HCT116 (cell line): ENCODE measurements around the gene SLC6A7. TPM values are rescaled to one million over a fixed set of nuclear protein-coding genes. Genes with fewer than 3 reads are reported as not detected.

Experiments
- ATAC-seq: fragments of 200-7000 bp; cut with Tn5 transposase; 2 replicates; pipeline ENCODE4 v1.9.1; 2020; ENCODE audit warnings: mild to moderate bottlenecking, moderate library complexity
- BruUV-seq: library from RNA; stranded (reverse); fragments of 400-500 nt; replicated peaks from 2 replicates; lab custom pipeline; 2021; lab: Mats Ljungman, UMichigan
- CTCF ChIA-PET: fragments of 300-600 bp; sonication (Branson Sonifier 250); formaldehyde crosslinking; loops from one replicate; lab custom pipeline; 2021; ENCODE audit warnings: antibody characterized with exemption; lab: Charles Lee
- POLR2A ChIA-PET: fragments of 300-600, 350-600 bp; sonication (Branson Sonifier 250); formaldehyde crosslinking; loops from one replicate; lab custom pipeline; 2021; ENCODE audit warnings: antibody characterized with exemption; lab: Charles Lee
- RAD21 ChIA-PET, 2 experiments: fragments of 300-600 bp; sonication (Branson Sonifier 250); formaldehyde crosslinking; loops; one replicate each; lab custom pipeline; 2023; ENCODE audit warnings: low total read pairs in 2 of 2; ENCODE audit not compliant: uncharacterized antibody in 2 of 2, unreplicated experiment in 2 of 2, low non-redundant PET in 1 of 2; lab: Charles Lee
- DNase-seq: peaks from one replicate; pipeline ENCODE4 v3.0.0-alpha.2; 2010; ENCODE audit warnings: low read depth, low spot score
- H2AFZ ChIP-seq: fragments of 200-600 bp; shearing (Covaris generic), sonication (generic); 2 replicates; pipeline ENCODE4 v1.6.1; 2017; ENCODE audit warnings: low read depth, mixed run types, mixed read lengths, antibody characterized with exemption, low read length; ENCODE audit not compliant: poor library complexity, severe bottlenecking
- H3K27ac ChIP-seq: 2 replicates; pipeline ENCODE4 v1.5.1; 2012; ENCODE audit warnings: low read depth, low read length
- H3K27me3 ChIP-seq: fragments of 200-600 bp; sonication (generic); 2 replicates; pipeline ENCODE4 v1.6.1; 2016; ENCODE audit warnings: mixed run types, low read length, mixed read lengths; ENCODE audit not compliant: insufficient read depth
- H3K36me3 ChIP-seq, 2 experiments: fragments of 200-500 bp in 1 of 2; fragments of 200-600 bp in 1 of 2; sonication (Bioruptor generic) in 1 of 2; sonication (generic) in 1 of 2; 2 replicates each; pipeline versions ENCODE4 v1.5.1 to v1.6.1; 2014 to 2016; ENCODE audit warnings: low read length in 2 of 2, inconsistent platforms in 1 of 2, mixed read lengths in 1 of 2, mixed run types in 1 of 2; ENCODE audit not compliant: insufficient read depth in 2 of 2, control insufficient read depth in 1 of 2
- H3K4me1 ChIP-seq, 2 experiments: fragments of 200-600 bp in 1 of 2; sonication (generic) in 1 of 2; 2 replicates each; pipeline versions ENCODE4 v1.5.1 to v1.6.1; 2012 to 2017; ENCODE audit warnings: low read length in 2 of 2, inconsistent platforms in 1 of 2, mild to moderate bottlenecking in 1 of 2, mixed read lengths in 1 of 2, mixed run types in 1 of 2, moderate library complexity in 1 of 2; ENCODE audit not compliant: insufficient read depth in 2 of 2, control insufficient read depth in 1 of 2
- H3K4me2 ChIP-seq: fragments of 200-600 bp; sonication (generic); 2 replicates; pipeline ENCODE4 v1.6.1; 2017; ENCODE audit warnings: mixed run types, low read length, mixed read lengths
- H3K4me3 ChIP-seq, 2 experiments: fragments of 200-600 bp in 1 of 2; sonication (generic) in 1 of 2; replicated peaks in 1 of 2; 2 replicates each; pipeline ENCODE4 v1.5.1; 2011 to 2016; ENCODE audit warnings: low read length in 2 of 2, control low read depth in 1 of 2, low read depth in 1 of 2, mild to moderate bottlenecking in 1 of 2, mixed read lengths in 1 of 2, mixed run types in 1 of 2
- H3K79me2 ChIP-seq: fragments of 200-600 bp; sonication (generic); 2 replicates; pipeline ENCODE4 v1.6.1; 2017; ENCODE audit warnings: mild to moderate bottlenecking, mixed run types, low read length, moderate library complexity, mixed read lengths; ENCODE audit not compliant: insufficient read depth
- H3K9ac ChIP-seq: fragments of 200-600 bp; sonication (generic); 2 replicates; pipeline ENCODE4 v1.6.1; 2016; ENCODE audit warnings: low read length, mixed read lengths
- H3K9me2 ChIP-seq: fragments of 200-600 bp; sonication (generic), shearing (Covaris generic); 2 replicates; pipeline ENCODE4 v1.6.1; 2017; ENCODE audit warnings: mixed run types, mild to moderate bottlenecking, moderate library complexity; ENCODE audit not compliant: insufficient read depth
- H3K9me3 ChIP-seq, 2 experiments: fragments of 200-500 bp in 1 of 2; fragments of 200-600 bp in 1 of 2; sonication (Bioruptor generic) in 1 of 2; sonication (generic) in 1 of 2; 2 replicates each; pipeline ENCODE4 v1.6.1; 2014 to 2017; ENCODE audit warnings: low read length in 2 of 2, mixed read lengths in 2 of 2, inconsistent platforms in 1 of 2, low read depth in 1 of 2, mild to moderate bottlenecking in 1 of 2, mixed run types in 1 of 2, moderate library complexity in 1 of 2; ENCODE audit not compliant: control insufficient read depth in 1 of 2, insufficient read depth in 1 of 2
- H4K20me1 ChIP-seq: fragments of 200-600 bp; sonication (generic), shearing (Covaris generic); 2 replicates; pipeline ENCODE4 v1.6.1; 2017; ENCODE audit warnings: mixed run types, mild to moderate bottlenecking, moderate library complexity; ENCODE audit not compliant: insufficient read depth
- CBX3 ChIP-seq: IDR thresholded peaks from 2 replicates; pipeline ENCODE4 v1.6.1; 2012; ENCODE audit warnings: low read depth
- CEBPB ChIP-seq: IDR thresholded peaks from 2 replicates; pipeline ENCODE4 v1.6.1; 2012; ENCODE audit warnings: low read depth
- EGR1 ChIP-seq: IDR thresholded peaks from 2 replicates; pipeline ENCODE4 v1.6.1; 2012; ENCODE audit warnings: low read depth
- ELF1 ChIP-seq: IDR thresholded peaks from 2 replicates; pipeline ENCODE4 v1.6.1; 2012; ENCODE audit warnings: low read depth, borderline replicate concordance
- FOSL1 ChIP-seq: IDR thresholded peaks from 2 replicates; pipeline ENCODE4 v1.6.1; 2012; ENCODE audit warnings: low read depth
- RAD21 ChIP-seq: IDR thresholded peaks from 2 replicates; pipeline ENCODE4 v1.6.1; 2012; ENCODE audit warnings: low read depth, mild to moderate bottlenecking
- SIN3A ChIP-seq: IDR thresholded peaks from 2 replicates; pipeline ENCODE4 v1.6.1; 2012; ENCODE audit warnings: low read depth
- SP1 ChIP-seq: IDR thresholded peaks from 2 replicates; pipeline ENCODE4 v1.6.1; 2012; ENCODE audit warnings: low read depth
- TCF7L2 ChIP-seq: IDR thresholded peaks from 2 replicates; pipeline ENCODE4 v1.7.0; 2011; ENCODE audit warnings: borderline replicate concordance, inconsistent platforms; ENCODE audit not compliant: insufficient read depth, insufficient read length; ENCODE audit errors: extremely low read depth
- YY1 ChIP-seq: IDR thresholded peaks from 2 replicates; pipeline ENCODE4 v1.6.1; 2011; ENCODE audit warnings: low read length, low read depth, moderate library complexity, mild to moderate bottlenecking; ENCODE audit not compliant: insufficient replicate concordance; ENCODE audit errors: extremely low read depth
- ZFX ChIP-seq: fragments of 450-650 bp; IDR thresholded peaks from 2 replicates; pipeline ENCODE4 v1.6.1; 2017
- ZNF274 ChIP-seq: fragments of 200-500 bp; sonication (Bioruptor generic); IDR thresholded peaks from 2 replicates; pipeline ENCODE4 v1.6.1; 2014; ENCODE audit warnings: mild to moderate bottlenecking, low read depth, low read length, inconsistent platforms
- intact Hi-C: fragments of 100-400 bp; cut with micrococcal nuclease; formaldehyde crosslinking; loops from 2 replicates; pipeline ENCODE4 v1.10.0; 2022
- total RNA-seq: library from RNA; stranded (reverse); gene quantifications from one replicate; pipeline ENCODE4 v1.2.1, GENCODE V29; 2021; ENCODE audit not compliant: unreplicated experiment
- TF ChIP-seq, protein P1 (sequence below): IDR thresholded peaks from 2 replicates; pipeline ENCODE4 v1.6.1; 2012
- TF ChIP-seq, protein P2 (sequence below): IDR thresholded peaks from 2 replicates; pipeline ENCODE4 v1.6.1; 2012
- TF ChIP-seq, protein P3 (sequence below): IDR thresholded peaks from 2 replicates; pipeline ENCODE4 v1.6.1; 2011; ENCODE audit warnings: mild to moderate bottlenecking, low read length, moderate library complexity; ENCODE audit not compliant: insufficient replicate concordance; ENCODE audit errors: extremely low read depth
- TF ChIP-seq, protein P4 (sequence below): IDR thresholded peaks from 2 replicates; pipeline ENCODE4 v1.6.1; 2012; ENCODE audit warnings: low read depth
- TF ChIP-seq, protein P5 (sequence below), 3 experiments: fragments of 200-600 bp in 1 of 3; sonication (generic) in 1 of 3; IDR thresholded peaks in 2 of 3; conservative IDR thresholded peaks in 1 of 3; 2 replicates each; pipeline ENCODE4 v1.5.1; 2012 to 2017; ENCODE audit warnings: low read depth in 2 of 3, low read length in 2 of 3, antibody characterized with exemption in 1 of 3, borderline replicate concordance in 1 of 3, control low read depth in 1 of 3, mild to moderate bottlenecking in 1 of 3, mixed read lengths in 1 of 3, mixed run types in 1 of 3, moderate library complexity in 1 of 3; ENCODE audit not compliant: insufficient read depth in 1 of 3

Gene SLC6A7
- total RNA-seq, 1 experiment from 2014 or later = not detected

DNA sequence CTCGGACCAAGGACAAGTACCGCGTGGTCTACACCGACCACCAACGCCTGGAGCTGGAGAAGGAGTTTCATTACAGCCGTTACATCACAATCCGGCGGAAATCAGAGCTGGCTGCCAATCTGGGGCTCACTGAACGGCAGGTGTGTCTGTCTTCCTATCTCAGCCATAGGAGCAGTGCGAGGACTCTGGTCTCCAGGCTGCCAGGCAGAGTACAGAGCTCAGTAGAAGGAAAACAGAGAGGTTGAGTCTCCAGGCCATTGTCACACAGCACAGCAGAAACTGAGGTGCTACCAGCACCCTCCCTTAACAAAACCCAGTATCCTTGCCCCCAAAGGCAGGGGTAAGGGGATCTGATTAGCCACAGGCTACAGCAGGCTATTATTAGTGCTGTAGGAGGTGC lies 7.1 kb upstream of the SLC6A7 start (continued):
- no peak for TF ChIP-seq ZFX
- TF ChIP-seq, protein P1, sequence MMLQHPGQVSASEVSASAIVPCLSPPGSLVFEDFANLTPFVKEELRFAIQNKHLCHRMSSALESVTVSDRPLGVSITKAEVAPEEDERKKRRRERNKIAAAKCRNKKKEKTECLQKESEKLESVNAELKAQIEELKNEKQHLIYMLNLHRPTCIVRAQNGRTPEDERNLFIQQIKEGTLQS = no peak
- TF ChIP-seq EGR1 = no peak
- no peak for TF ChIP-seq FOSL1
- no peak for TF ChIP-seq YY1
- TF ChIP-seq RAD21 = no peak

DNA sequence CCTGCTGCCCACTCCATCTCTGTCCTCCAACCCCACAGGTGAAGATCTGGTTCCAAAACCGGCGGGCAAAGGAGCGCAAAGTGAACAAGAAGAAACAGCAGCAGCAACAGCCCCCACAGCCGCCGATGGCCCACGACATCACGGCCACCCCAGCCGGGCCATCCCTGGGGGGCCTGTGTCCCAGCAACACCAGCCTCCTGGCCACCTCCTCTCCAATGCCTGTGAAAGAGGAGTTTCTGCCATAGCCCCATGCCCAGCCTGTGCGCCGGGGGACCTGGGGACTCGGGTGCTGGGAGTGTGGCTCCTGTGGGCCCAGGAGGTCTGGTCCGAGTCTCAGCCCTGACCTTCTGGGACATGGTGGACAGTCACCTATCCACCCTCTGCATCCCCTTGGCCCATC lies 6.4 kb upstream of the SLC6A7 start:
- no TSS peak for BruUV-seq

More for the DNA sequence above, 6.4 kb upstream of the SLC6A7 start:
- ChIA-PET RAD21 (no interaction called here), POLR2A (no interaction called here), CTCF (no interaction called here)
- Histone ChIP-seq H3K9me3 (no peaks in the 10 kb centered on the region), H3K4me1 (peaks cover 0 to 7% of the 10 kb centered on the region in 2 experiments; a peak in 1 of 4 replicates), H2AFZ (no peak overlapping the region), H3K36me3 (no peaks in the 10 kb centered on the region), H3K79me2 (no peaks in the 10 kb centered on the region), H3K9me2 (no peaks in the 10 kb centered on the region), H3K4me3 (no peak overlapping the region), H3K9ac (no peak overlapping the region), H3K27me3 (no peaks in the 10 kb centered on the region), H3K27ac (no peak overlapping the region), H3K4me2 (no peak overlapping the region), H4K20me1 (no peaks in the 10 kb centered on the region)
- intact Hi-C loops = no loop called here
- no peak for ATAC-seq
- TF ChIP-seq CBX3 = no peak
- TF ChIP-seq EGR1 = no peak
- TF ChIP-seq, protein P2, sequence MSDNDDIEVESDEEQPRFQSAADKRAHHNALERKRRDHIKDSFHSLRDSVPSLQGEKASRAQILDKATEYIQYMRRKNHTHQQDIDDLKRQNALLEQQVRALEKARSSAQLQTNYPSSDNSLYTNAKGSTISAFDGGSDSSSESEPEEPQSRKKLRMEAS = no peak
- TF ChIP-seq, protein P3, sequence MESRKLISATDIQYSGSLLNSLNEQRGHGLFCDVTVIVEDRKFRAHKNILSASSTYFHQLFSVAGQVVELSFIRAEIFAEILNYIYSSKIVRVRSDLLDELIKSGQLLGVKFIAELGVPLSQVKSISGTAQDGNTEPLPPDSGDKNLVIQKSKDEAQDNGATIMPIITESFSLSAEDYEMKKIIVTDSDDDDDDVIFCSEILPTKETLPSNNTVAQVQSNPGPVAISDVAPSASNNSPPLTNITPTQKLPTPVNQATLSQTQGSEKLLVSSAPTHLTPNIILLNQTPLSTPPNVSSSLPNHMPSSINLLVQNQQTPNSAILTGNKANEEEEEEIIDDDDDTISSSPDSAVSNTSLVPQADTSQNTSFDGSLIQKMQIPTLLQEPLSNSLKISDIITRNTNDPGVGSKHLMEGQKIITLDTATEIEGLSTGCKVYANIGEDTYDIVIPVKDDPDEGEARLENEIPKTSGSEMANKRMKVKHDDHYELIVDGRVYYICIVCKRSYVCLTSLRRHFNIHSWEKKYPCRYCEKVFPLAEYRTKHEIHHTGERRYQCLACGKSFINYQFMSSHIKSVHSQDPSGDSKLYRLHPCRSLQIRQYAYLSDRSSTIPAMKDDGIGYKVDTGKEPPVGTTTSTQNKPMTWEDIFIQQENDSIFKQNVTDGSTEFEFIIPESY = no peak
- TF ChIP-seq, protein P4, sequence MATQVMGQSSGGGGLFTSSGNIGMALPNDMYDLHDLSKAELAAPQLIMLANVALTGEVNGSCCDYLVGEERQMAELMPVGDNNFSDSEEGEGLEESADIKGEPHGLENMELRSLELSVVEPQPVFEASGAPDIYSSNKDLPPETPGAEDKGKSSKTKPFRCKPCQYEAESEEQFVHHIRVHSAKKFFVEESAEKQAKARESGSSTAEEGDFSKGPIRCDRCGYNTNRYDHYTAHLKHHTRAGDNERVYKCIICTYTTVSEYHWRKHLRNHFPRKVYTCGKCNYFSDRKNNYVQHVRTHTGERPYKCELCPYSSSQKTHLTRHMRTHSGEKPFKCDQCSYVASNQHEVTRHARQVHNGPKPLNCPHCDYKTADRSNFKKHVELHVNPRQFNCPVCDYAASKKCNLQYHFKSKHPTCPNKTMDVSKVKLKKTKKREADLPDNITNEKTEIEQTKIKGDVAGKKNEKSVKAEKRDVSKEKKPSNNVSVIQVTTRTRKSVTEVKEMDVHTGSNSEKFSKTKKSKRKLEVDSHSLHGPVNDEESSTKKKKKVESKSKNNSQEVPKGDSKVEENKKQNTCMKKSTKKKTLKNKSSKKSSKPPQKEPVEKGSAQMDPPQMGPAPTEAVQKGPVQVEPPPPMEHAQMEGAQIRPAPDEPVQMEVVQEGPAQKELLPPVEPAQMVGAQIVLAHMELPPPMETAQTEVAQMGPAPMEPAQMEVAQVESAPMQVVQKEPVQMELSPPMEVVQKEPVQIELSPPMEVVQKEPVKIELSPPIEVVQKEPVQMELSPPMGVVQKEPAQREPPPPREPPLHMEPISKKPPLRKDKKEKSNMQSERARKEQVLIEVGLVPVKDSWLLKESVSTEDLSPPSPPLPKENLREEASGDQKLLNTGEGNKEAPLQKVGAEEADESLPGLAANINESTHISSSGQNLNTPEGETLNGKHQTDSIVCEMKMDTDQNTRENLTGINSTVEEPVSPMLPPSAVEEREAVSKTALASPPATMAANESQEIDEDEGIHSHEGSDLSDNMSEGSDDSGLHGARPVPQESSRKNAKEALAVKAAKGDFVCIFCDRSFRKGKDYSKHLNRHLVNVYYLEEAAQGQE = no peak
- no peak for TF ChIP-seq ZNF274
- TF ChIP-seq, protein P1 = no peak
- no peak for TF ChIP-seq CEBPB
- TF ChIP-seq SP1 = no peak
- no peak for TF ChIP-seq SIN3A
- TF ChIP-seq, protein P5, sequence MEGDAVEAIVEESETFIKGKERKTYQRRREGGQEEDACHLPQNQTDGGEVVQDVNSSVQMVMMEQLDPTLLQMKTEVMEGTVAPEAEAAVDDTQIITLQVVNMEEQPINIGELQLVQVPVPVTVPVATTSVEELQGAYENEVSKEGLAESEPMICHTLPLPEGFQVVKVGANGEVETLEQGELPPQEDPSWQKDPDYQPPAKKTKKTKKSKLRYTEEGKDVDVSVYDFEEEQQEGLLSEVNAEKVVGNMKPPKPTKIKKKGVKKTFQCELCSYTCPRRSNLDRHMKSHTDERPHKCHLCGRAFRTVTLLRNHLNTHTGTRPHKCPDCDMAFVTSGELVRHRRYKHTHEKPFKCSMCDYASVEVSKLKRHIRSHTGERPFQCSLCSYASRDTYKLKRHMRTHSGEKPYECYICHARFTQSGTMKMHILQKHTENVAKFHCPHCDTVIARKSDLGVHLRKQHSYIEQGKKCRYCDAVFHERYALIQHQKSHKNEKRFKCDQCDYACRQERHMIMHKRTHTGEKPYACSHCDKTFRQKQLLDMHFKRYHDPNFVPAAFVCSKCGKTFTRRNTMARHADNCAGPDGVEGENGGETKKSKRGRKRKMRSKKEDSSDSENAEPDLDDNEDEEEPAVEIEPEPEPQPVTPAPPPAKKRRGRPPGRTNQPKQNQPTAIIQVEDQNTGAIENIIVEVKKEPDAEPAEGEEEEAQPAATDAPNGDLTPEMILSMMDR (IDR thresholded peaks at IDR 0.05 in 2 of 3, conservative IDR thresholded peaks at IDR 0.05 in 1 of 3; ENCODE audit: borderline replicate concordance in 1 of 3, insufficient read depth in 1 of 3, low read depth in 2 of 3, low read length in 2 of 3) = no peak
- TF ChIP-seq TCF7L2 = no peak
- no peak for TF ChIP-seq ELF1
- DNase-seq = no peak
